Activated CD8-positive, alpha-beta T cell treated with anti-CD3 and anti-CD28 coated beads, Interleukin-2, amount 10 ng/mL, durations not matched to agents 7 days and 5 days (primary cell): ENCODE results near the gene FBXW11. TPM values are rescaled to one million over a fixed set of nuclear protein-coding genes. Genes with fewer than 3 reads are reported as not detected.
"Not testable (repeated sequence)": the region's sequence is repeated elsewhere in the genome, so short reads cannot be mapped to it uniquely, and the experiment has no call there.

ENCODE experiments used
- ATAC-seq: fragments of 150-1000 bp; cut with Tn5 transposase; one replicate; pipeline ENCODE4 v1.10.0; 2021; ENCODE audit warnings: moderate library complexity
- CTCF ChIA-PET: fragments of 350-600 bp; sonication (Branson Sonifier 250); formaldehyde crosslinking; loops from one replicate; lab custom pipeline; 2021; ENCODE audit warnings: antibody characterized with exemption; lab: Charles Lee
- POLR2A ChIA-PET: fragments of 350-600 bp; sonication (Branson Sonifier 250); formaldehyde crosslinking; loops from one replicate; lab custom pipeline; 2021; ENCODE audit warnings: antibody characterized with exemption; lab: Charles Lee
- DNase-seq: peaks from one replicate; pipeline ENCODE4 v3.0.0-alpha.2; 2020
- H3K27ac Mint-ChIP-seq: one replicate; pipeline ENCODE4 v1.8.0; 2021; ENCODE audit warnings: mild to moderate bottlenecking, mixed read lengths
- H3K27me3 Mint-ChIP-seq: one replicate; pipeline ENCODE4 v1.8.0; 2021; ENCODE audit warnings: low read depth, mixed read lengths
- H3K36me3 Mint-ChIP-seq: one replicate; pipeline ENCODE4 v1.8.0; 2021; ENCODE audit warnings: low read depth, mixed read lengths
- H3K4me1 Mint-ChIP-seq: one replicate; pipeline ENCODE4 v1.8.0; 2021; ENCODE audit warnings: low read depth, mixed read lengths
- H3K4me3 Mint-ChIP-seq: one replicate; pipeline ENCODE4 v1.8.0; 2021; ENCODE audit warnings: mild to moderate bottlenecking, mixed read lengths
- H3K9me3 Mint-ChIP-seq: one replicate; pipeline ENCODE4 v1.8.0; 2022; ENCODE audit warnings: mixed read lengths; ENCODE audit not compliant: insufficient read depth
- total RNA-seq, 2 experiments: library from RNA; stranded (reverse); gene quantifications; one replicate each; pipeline ENCODE4 v1.2.3, GENCODE V29; 2021

FBXW11 gene
- total RNA-seq, 2 experiments from 2014 or later: 26.3 to 27.1 TPM

DNA sequence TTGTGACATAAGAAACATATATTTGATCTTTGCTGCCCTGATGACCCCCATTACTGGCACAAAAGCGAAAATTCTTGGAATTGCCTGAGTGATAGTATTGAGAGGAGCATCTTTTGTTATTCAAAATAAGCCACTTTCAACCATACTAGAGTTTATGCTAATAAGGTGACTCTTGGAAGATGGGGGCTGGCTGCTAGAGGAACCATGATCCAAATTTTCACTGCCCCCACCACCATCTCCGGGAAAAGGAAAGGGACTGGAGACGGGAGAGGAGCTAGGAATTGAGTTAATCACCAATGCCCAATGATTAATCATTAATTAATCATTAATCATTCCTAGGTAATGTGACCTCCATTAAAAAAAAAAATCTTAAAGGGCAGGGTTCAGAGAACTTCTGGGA, 25.6 kb downstream of the FBXW11 start:
- DNase-seq (no peak), ATAC-seq (no peak)
- Mint-ChIP-seq H3K4me1 (peaks cover 28% of the 10 kb centered on the region), H3K36me3 (peaks cover 34% of the 10 kb centered on the region), H3K27ac (no peak overlapping the region), H3K9me3 (peaks cover 24% of the 10 kb centered on the region), H3K4me3 (no peak overlapping the region), H3K27me3 (no peaks in the 10 kb centered on the region)
- POLR2A ChIA-PET: no interaction called here
- CTCF ChIA-PET: no interaction called here

DNA sequence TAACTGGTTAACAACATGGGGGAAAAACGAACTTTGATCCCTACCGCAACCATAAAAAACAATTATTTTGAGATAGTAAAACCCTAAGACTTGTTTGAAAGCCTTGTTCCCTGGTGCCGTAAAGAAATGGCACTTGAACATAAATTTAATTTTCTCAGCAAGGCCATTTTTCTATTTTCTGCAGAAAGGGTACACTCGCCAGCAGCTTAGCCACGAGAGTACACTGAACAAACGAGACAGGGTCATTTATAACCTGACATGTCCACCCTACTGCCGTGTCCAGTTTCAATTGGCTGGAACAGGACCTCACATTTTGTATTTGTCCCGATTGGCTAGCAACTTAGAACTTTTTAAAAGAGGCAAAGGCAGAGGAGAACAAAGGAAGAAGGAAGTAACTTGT, 26.8 kb downstream of the FBXW11 start:
- peaks cover 24% of the 10 kb centered on the region for H3K9me3 Mint-ChIP-seq
- ATAC-seq: no peak
- H3K27ac Mint-ChIP-seq: no peak overlapping the region
- no peak overlapping the region for H3K4me3 Mint-ChIP-seq
- POLR2A ChIA-PET: no interaction called here
- CTCF ChIA-PET: no interaction called here
- H3K4me1 Mint-ChIP-seq: peaks cover 31% of the 10 kb centered on the region
- no peak for DNase-seq
- H3K27me3 Mint-ChIP-seq: no peaks in the 10 kb centered on the region
- H3K36me3 Mint-ChIP-seq: peaks cover 34% of the 10 kb centered on the region

DNA sequence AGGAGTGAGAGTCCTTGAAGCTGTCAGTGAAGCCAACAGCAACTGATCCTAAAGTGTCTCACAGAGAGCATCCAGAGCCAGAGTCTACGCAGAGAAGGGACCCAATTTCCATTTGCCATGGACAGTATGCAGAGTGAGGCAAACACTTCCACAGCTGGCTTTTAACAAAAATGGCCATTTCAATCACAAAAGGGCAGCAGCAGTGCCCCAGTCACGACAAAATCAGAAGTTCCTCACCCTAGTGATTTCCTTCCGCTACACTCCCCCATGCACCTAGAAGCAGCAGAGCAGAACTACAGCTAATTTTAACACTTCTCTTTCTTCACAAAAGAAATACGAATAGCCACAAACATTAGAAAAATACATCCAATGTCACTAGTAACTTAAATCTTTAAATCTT, 27.9 kb downstream of the FBXW11 start:
- H3K9me3 Mint-ChIP-seq: peaks cover 24% of the 10 kb centered on the region
- no peaks in the 10 kb centered on the region for H3K27me3 Mint-ChIP-seq
- H3K27ac Mint-ChIP-seq: no peak overlapping the region
- ChIA-PET POLR2A (no interaction called here), CTCF (no interaction called here)
- peaks cover 22% of the 10 kb centered on the region for H3K4me1 Mint-ChIP-seq
- peaks cover 31% of the 10 kb centered on the region for H3K36me3 Mint-ChIP-seq
- DNase-seq (no peak), ATAC-seq (no peak)
- H3K4me3 Mint-ChIP-seq: no peak overlapping the region

DNA sequence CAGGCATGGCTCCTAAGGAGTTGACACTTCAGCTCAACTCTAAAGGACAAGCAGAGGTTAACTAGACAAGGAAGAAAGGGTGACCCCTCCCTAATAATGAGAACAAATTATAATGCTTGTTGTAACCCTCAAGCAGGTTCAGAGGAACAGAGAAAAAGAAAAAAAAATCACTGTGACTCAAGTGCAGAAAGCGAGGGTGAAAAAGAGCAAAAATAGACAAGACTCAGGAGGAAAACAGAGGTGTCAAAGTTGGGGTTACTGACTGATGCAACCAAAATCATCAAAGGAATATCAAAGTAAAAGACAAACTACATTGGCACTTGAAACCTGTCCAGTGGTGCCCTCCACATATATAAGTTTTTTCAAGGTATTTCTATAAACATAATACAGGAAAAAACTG, 28.4 kb downstream of the FBXW11 start:
- DNase-seq (no peak), ATAC-seq (no peak)
- ChIA-PET CTCF (no interaction called here), POLR2A (no interaction called here)
- H3K27me3 Mint-ChIP-seq: no peaks in the 10 kb centered on the region
- H3K36me3 Mint-ChIP-seq: peaks cover 31% of the 10 kb centered on the region
- H3K9me3 Mint-ChIP-seq: peaks cover 24% of the 10 kb centered on the region
- peaks cover 22% of the 10 kb centered on the region for H3K4me1 Mint-ChIP-seq
- H3K4me3 Mint-ChIP-seq: no peak overlapping the region
- no peak overlapping the region for H3K27ac Mint-ChIP-seq

DNA sequence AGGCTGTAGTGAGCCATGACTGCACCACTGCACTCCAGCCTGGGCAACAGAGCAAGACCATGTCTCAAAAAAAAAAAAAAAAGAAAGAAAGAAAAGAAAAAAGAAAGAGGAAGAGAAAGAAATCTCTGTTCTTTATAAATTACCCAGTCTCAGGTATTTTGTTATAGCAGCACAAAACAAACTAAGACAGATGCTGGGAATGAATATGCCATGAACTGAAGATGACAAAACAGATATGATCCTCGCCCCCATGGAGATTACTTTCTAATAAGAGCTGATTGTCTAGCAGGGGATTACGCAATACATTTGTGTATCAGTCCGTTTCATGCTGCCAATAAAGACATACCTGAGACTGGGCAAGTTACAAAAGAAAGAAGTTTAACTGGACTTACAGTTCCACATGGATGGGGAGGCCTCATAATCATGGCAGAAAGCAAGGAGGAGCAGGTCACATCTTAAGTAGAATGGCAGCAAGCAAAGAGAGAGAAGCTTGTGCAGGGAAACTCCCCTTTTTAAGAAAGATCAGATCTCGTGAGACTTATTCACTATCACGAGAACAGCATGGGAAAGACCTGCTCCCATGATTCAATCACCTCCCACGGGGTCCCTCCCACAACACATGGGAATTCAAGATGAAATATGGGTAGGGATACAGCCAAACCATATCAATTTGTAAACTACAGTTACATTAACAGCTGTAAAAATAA, 29.0 kb downstream of the FBXW11 start:
- Mint-ChIP-seq H3K9me3 (peaks cover 24% of the 10 kb centered on the region), H3K36me3 (peaks cover 27% of the 10 kb centered on the region), H3K4me1 (peaks cover 22% of the 10 kb centered on the region)
- POLR2A ChIA-PET, ATAC-seq, H3K4me3 Mint-ChIP-seq, H3K27me3 Mint-ChIP-seq, DNase-seq, CTCF ChIA-PET, H3K27ac Mint-ChIP-seq: not testable (repeated sequence)

DNA sequence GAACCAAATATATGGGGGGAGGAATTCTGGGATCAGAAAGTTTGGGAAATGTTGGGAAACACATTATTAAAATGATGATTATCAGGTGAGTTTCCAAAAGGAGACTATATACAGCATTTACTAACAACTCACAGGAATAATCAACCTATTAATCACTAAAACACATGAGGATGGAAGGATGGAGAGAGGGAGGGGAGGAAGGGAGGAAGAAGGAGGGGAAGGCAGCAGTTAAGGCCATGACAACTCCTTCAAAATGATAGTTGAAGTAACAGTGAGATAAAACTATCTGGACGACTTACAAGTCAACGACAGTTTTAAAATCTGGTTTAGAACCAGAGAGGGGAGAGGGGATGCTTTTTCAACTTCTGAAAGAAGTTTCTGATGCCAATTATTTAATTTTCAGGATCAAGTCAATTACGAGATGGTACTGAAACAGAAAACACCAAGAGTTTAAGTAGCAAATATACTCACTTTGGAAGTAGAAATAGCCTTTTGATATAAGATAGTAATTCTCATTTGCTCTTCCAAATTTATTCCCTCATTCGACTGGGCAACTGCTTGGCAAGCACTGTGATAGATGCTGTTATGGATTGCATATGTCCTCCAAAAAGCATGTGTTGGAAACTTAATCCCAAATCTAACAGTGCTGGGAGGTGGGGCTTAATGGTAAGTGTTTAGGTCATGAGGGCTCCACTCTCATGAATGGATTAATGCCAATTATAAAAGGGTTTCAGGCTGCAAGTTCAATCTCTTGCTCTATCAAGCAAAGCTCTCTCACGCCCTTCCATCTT, 30.4 kb downstream of the FBXW11 start:
- no peaks in the 10 kb centered on the region for H3K27me3 Mint-ChIP-seq
- peaks cover 19% of the 10 kb centered on the region for H3K9me3 Mint-ChIP-seq
- DNase-seq: no peak
- ChIA-PET CTCF (no interaction called here), POLR2A (no interaction called here)
- peaks cover 23% of the 10 kb centered on the region for H3K36me3 Mint-ChIP-seq
- ATAC-seq: no peak
- H3K4me3 Mint-ChIP-seq: no peak overlapping the region
- peaks cover 22% of the 10 kb centered on the region for H3K4me1 Mint-ChIP-seq
- H3K27ac Mint-ChIP-seq: no peak overlapping the region

DNA sequence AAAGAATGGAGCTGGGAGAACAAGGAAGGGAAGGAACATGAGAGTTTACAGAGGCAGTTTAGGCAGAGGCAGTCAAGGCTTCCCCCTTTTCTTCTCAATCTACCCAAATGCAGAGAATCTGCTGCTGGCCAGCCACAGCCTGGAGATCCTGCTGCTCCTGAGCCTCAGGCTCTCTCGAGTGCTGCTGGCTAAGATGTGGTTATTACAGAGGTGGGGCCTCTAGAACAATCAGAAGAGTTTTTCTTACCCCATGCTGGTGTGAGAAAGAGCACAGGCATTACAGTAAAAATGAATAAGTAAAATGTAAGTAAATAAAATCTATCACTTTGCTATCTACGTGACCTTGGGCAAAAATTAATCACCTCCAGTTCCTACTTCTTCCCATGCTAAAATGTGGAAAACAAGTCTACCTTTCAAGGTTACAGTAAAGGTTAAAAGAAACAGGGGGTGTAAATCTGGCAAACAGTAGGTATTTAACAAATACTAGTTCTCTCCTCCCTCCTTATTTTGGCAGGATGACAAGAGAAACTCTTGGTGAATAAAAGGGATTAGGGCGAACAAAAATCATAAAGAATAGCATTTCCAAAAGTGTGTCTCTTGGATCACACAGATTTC, 31.1 kb downstream of the FBXW11 start:
- ChIA-PET CTCF (interaction anchor here (1.3 kb wide), 1 partner anchor 9 kb away, joined by 4 read pairs; no protein-coding TSS in a partner anchor), POLR2A (no interaction called here)
- peaks cover 20% of the 10 kb centered on the region for H3K9me3 Mint-ChIP-seq
- H3K36me3 Mint-ChIP-seq: peaks cover 26% of the 10 kb centered on the region
- no peak overlapping the region for H3K27ac Mint-ChIP-seq
- H3K4me1 Mint-ChIP-seq: peaks cover 22% of the 10 kb centered on the region
- DNase-seq: no peak
- no peak for ATAC-seq
- H3K27me3 Mint-ChIP-seq: no peaks in the 10 kb centered on the region
- no peak overlapping the region for H3K4me3 Mint-ChIP-seq

DNA sequence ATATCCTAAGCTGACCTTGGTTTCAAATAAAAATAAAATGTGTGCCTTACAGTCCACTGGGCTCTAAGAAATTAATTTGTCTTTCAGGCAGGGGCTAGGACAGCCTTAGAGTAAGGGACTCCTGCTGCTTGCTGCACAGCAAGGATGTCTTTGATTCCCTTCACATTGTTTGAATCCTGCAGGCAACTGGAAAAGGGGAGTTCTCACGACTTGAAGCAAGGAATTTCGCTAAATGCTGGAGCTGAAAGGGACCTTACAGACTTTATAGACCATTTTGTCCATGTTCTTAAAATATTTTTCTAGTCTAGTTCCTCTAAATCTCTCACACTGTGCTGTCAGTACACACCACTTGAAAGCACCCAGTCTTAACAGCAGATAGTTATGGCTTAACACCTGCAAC, 35.6 kb downstream of the FBXW11 start:
- ATAC-seq: no peak
- no peak overlapping the region for H3K4me3 Mint-ChIP-seq
- peaks cover 31% of the 10 kb centered on the region for H3K36me3 Mint-ChIP-seq
- H3K27me3 Mint-ChIP-seq: no peaks in the 10 kb centered on the region
- peaks cover 13% of the 10 kb centered on the region for H3K9me3 Mint-ChIP-seq
- ChIA-PET CTCF (interaction anchor here (0.7 kb wide), 1 partner anchor 29 kb away, joined by 3 read pairs; no protein-coding TSS in a partner anchor), POLR2A (no interaction called here)
- no peak overlapping the region for H3K27ac Mint-ChIP-seq
- DNase-seq: no peak
- H3K4me1 Mint-ChIP-seq: peaks cover 33% of the 10 kb centered on the region

DNA sequence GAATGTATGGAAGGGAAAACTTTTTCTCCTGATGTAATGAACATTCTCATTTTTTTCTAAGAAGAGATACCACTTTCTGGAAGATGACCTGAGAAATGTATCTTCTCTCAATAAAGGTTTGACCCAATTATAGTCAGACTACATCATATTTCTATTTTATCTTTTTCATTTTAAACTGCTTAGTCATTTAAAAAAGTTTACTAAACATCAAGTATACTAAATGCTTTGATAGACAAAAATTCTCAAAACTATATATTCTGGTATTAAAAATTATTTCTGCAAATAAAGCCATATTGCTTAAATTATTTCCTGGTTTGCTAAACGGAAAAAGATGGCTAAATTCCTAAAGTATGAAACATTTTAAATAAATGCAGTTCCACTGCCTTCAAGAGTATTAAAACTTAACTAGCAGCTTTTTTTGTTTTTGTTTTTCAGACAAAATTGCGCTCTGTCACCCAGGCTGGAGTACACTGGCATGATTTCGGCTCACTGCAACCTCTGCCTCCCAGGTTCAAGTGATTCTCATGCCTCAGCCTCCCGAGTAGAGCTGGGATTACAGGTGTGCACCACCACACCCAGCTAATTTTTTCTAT, 37.1 kb downstream of the FBXW11 start:
- Mint-ChIP-seq H3K9me3 (peaks cover 16% of the 10 kb centered on the region), H3K27me3 (no peaks in the 10 kb centered on the region), H3K27ac (no peak overlapping the region), H3K36me3 (peaks cover 33% of the 10 kb centered on the region), H3K4me3 (no peak overlapping the region), H3K4me1 (peaks cover 30% of the 10 kb centered on the region)
- CTCF ChIA-PET: no interaction called here
- no peak for DNase-seq
- no peak for ATAC-seq
- POLR2A ChIA-PET: no interaction called here

DNA sequence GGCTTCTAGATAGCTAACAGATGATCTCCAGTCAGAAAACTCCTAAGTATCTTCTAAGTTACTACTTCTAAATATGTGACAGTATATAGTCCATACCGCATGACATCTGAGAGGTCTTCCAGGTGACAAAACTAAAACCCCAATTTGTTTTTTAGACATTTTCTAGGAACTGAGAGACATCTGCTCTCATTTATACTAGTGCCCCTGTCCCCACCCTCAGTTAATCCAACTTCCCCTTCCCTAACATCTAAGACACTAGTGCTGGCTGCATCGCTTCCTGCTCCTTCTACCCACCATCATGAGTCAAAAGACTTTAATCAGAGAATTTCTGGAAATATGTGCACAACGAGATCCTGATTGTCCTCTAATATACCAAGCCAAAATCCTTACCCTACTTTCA, 37.9 kb downstream of the FBXW11 start:
- H3K4me3 Mint-ChIP-seq: no peak overlapping the region
- ATAC-seq (no peak), DNase-seq (no peak)
- ChIA-PET CTCF (no interaction called here), POLR2A (no interaction called here)
- H3K27ac Mint-ChIP-seq: no peak overlapping the region
- H3K4me1 Mint-ChIP-seq: peaks cover 30% of the 10 kb centered on the region
- peaks cover 35% of the 10 kb centered on the region for H3K36me3 Mint-ChIP-seq
- no peaks in the 10 kb centered on the region for H3K27me3 Mint-ChIP-seq
- peaks cover 16% of the 10 kb centered on the region for H3K9me3 Mint-ChIP-seq

DNA sequence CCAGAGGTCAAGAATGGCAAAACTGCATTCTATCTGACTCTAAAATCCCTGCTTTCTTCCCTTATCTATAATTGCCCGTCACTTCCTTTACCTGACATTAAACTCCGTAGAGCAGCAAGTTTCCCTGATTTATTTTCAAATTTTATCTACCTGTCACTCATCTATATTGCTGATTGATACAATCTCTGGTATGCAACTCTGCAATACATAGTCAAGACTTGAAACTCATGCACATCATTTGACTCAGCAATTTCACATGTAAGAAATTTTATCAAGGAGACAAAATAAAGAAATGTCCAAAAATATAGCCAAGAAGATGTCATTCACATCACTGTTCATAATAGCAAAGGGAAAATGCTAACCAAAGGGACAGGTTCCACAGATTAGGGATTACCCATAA, 39.5 kb downstream of the FBXW11 start:
- ChIA-PET CTCF (no interaction called here), POLR2A (no interaction called here)
- Mint-ChIP-seq H3K4me3 (no peak overlapping the region), H3K4me1 (peaks cover 42% of the 10 kb centered on the region), H3K27me3 (no peaks in the 10 kb centered on the region), H3K27ac (no peak overlapping the region), H3K9me3 (peaks cover 16% of the 10 kb centered on the region), H3K36me3 (peaks cover 36% of the 10 kb centered on the region)
- no peak for DNase-seq
- ATAC-seq: no peak

DNA sequence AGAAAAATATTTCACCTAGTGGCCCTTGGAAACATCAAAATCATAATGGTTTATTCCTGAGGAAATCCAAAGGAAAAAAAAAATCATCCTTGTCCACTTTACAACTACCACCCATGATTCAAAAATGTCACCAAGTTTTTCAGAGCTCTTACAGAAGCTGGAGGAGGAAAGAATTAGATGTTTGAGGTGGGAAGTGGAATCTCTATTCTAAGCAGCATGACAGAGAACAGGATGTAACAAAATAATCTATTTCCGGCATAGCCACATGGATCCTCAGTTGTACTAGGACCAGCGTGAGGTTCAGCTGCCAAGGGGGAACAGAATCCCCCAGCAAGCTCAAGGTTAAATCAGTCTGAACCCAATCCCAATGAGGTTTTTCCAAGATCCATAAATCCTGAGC, 40.2 kb downstream of the FBXW11 start:
- Mint-ChIP-seq H3K4me3 (no peak overlapping the region), H3K9me3 (peaks cover 16% of the 10 kb centered on the region), H3K36me3 (peaks cover 34% of the 10 kb centered on the region), H3K27me3 (no peaks in the 10 kb centered on the region), H3K4me1 (peaks cover 49% of the 10 kb centered on the region), H3K27ac (peak overlapping the region; percentile 37)
- CTCF ChIA-PET: no interaction called here
- ATAC-seq: peak; percentile 56
- POLR2A ChIA-PET: no interaction called here
- no peak for DNase-seq
